Stomach (tissue), 4 donors: ENCODE data around the gene SYNJ2.

Source experiments
- CTCF ChIP-seq, 7 experiments: fragments of 450-650 bp in 4 of 7; fragments of 200-600 bp in 3 of 7; sonication (generic) in 3 of 7; IDR thresholded peaks; one replicate each; pipeline ENCODE4 v1.5.1; 2016 to 2019; ENCODE audit warnings: antibody characterized with exemption in 7 of 7, control low read depth in 2 of 7, mild to moderate bottlenecking in 1 of 7
- POLR2A ChIP-seq, 4 donors: fragments of 450-650 bp; IDR thresholded peaks; one replicate each; pipeline ENCODE4 v1.6.1; 2016; ENCODE audit warnings: antibody characterized with exemption in 4 of 4, control low read depth in 2 of 4, mild to moderate bottlenecking in 1 of 4, moderate library complexity in 1 of 4

GRCh38 chr6:158014505-158015187 lies 33.0 kb downstream of the SYNJ2 start:
- TF ChIP-seq CTCF (IDR thresholded peaks at IDR 0.05), result no peak
- no peak for TF ChIP-seq POLR2A (IDR thresholded peaks at IDR 0.05)
